GM21447 (cell line): Measurements from ENCODE around the gene B3GNT8.
A peak's percentile ranks its signal among the peaks of the same experiment; 100 is the strongest.
"Not testable (repeated sequence)": the region's sequence is repeated elsewhere in the genome, so short reads cannot be mapped to it uniquely, and the experiment has no call there.

Experiments used
- ATAC-seq: cut with Tn5 transposase; IDR thresholded peaks from one replicate; pipeline ENCODE4 v1.9.1; 2021; ENCODE audit not compliant: unreplicated experiment

Gene B3GNT8

GRCh38 chr19:41426952-41427646 is at the start of gene B3GNT8:
B3GNT8 (minus strand) TSS chr19:41427374; CDS start chr19:41426778, 596 bp downstream.
- no peak for ATAC-seq

- no peak for ATAC-seq
Measured at GRCh38 chr19:41476583-41476982, 49.4 kb upstream of the B3GNT8 start.

- not testable (repeated sequence) for ATAC-seq
Measured at GRCh38 chr19:41463257-41464256, 36.4 kb upstream of the B3GNT8 start.

GRCh38 chr19:41462497-41462896 is 35.3 kb upstream of the B3GNT8 start:
- no peak for ATAC-seq

- peak; percentile 72 for ATAC-seq
Measured at GRCh38 chr19:41457241-41457640, 30.1 kb upstream of the B3GNT8 start.

GRCh38 chr19:41456342-41456918 is 29.3 kb upstream of the B3GNT8 start:
- ATAC-seq: no peak

- no peak for ATAC-seq
Measured at GRCh38 chr19:41455936-41456335, 28.8 kb upstream of the B3GNT8 start.

- ATAC-seq: no peak
Measured at GRCh38 chr19:41452584-41453275, 25.6 kb upstream of the B3GNT8 start.

- ATAC-seq: no peak
Measured at GRCh38 chr19:41449865-41450178, 22.6 kb upstream of the B3GNT8 start.

GRCh38 chr19:41449079-41449864 is 22.1 kb upstream of the B3GNT8 start:
- ATAC-seq: no peak

- ATAC-seq: no peak
Measured at GRCh38 chr19:41447732-41448332, 20.7 kb upstream of the B3GNT8 start.

GRCh38 chr19:41445575-41445974 is 18.4 kb upstream of the B3GNT8 start:
- ATAC-seq: no peak

- no peak for ATAC-seq
Measured at GRCh38 chr19:41443813-41444455, 16.8 kb upstream of the B3GNT8 start.

- ATAC-seq: no peak
Measured at GRCh38 chr19:41442473-41443355, 15.5 kb upstream of the B3GNT8 start, which contains the start of gene ERICH4. ERICH4 (plus strand) TSS chr19:41443156; CDS start chr19:41443170, 14 bp downstream.

GRCh38 chr19:41441321-41441945 is 14.3 kb upstream of the B3GNT8 start:
- ATAC-seq: no peak

- peak; percentile 88 for ATAC-seq
Measured at GRCh38 chr19:41439441-41440222, 12.5 kb upstream of the B3GNT8 start, which contains the start of gene DMAC2. DMAC2 (minus strand) TSS chr19:41439912; CDS start chr19:41439899, 13 bp downstream.
